Esophagus squamous epithelium (tissue), 5 donors: ENCODE data around the gene PSMD11. TPM values are rescaled to one million over a fixed set of nuclear protein-coding genes. Genes with fewer than 3 reads are reported as not detected.

Experiments
- DNase-seq: peaks from one replicate; lab custom pipeline; 2025; lab: John Stamatoyannopoulos, UW
- H3K27ac ChIP-seq, 4 donors: fragments of 200-600 bp; sonication (generic); one replicate each; pipeline ENCODE4 v1.5.1; 2016 to 2019; ENCODE audit warnings: mild to moderate bottlenecking in 1 of 4
- H3K27me3 ChIP-seq, 4 donors: fragments of 200-600 bp; sonication (generic); 1 replicate in 3 of 4; 2 replicates in 1 of 4; pipeline versions ENCODE4 v1.5.1 to v1.6.0; 2017 to 2021; ENCODE audit warnings: antibody characterized with exemption in 1 of 4
- H3K36me3 ChIP-seq, 3 donors: fragments of 200-600 bp; sonication (generic); one replicate each; pipeline ENCODE4 v1.5.1; 2016 to 2019
- H3K4me1 ChIP-seq, 3 donors: fragments of 200-600 bp; sonication (generic); one replicate each; pipeline ENCODE4 v1.5.1; 2017 to 2019
- H3K4me3 ChIP-seq, 4 donors: fragments of 200-600 bp; sonication (generic); 1 replicate in 3 of 4; 2 replicates in 1 of 4; pipeline ENCODE4 v1.5.1; 2016 to 2019; ENCODE audit warnings: mild to moderate bottlenecking in 2 of 4, moderate library complexity in 1 of 4
- H3K9me3 ChIP-seq, 3 donors: fragments of 200-600 bp; sonication (generic); one replicate each; pipeline ENCODE4 v1.5.1; 2016 to 2019
- CTCF ChIP-seq, 6 experiments: fragments of 450-650 bp in 4 of 6; fragments of 200-600 bp in 2 of 6; sonication (generic) in 2 of 6; IDR thresholded peaks; one replicate each; pipeline ENCODE4 v1.5.1; 2016 to 2019; ENCODE audit warnings: antibody characterized with exemption in 6 of 6, mild to moderate bottlenecking in 4 of 6, moderate library complexity in 4 of 6
- POLR2A ChIP-seq, 4 donors: fragments of 450-650 bp; IDR thresholded peaks; one replicate each; pipeline ENCODE4 v1.6.1; 2017; ENCODE audit warnings: antibody characterized with exemption in 4 of 4, mild to moderate bottlenecking in 4 of 4, moderate library complexity in 3 of 4
- WGBS, 2 donors: methylation state at CpG; one replicate each; pipeline ENCODE4 v1.1.5; 2018; 5-methylcytosine and 5-hydroxymethylcytosine counted together
- intact Hi-C: fragments of 100-400 bp; cut with DNase I; formaldehyde crosslinking; loops from one replicate; pipeline ENCODE4 v1.15.0; 2022
- total RNA-seq, 4 donors: library from RNA; depleted of rRNA; stranded (reverse); fragments of >200 nt; gene quantifications; one replicate each; pipeline ENCODE4 v1.1.0, GENCODE V29; 2016
- donor health status: DM: yes; HTN: yes; CAD: no.

PSMD11 gene
- total RNA-seq, 4 donors from 2014 or later = 53.5 to 148 (median 70.3) TPM

GRCh38 chr17:32493976-32494513, 49.7 kb downstream of the PSMD11 start:
- no peak overlapping the region for H3K4me3 ChIP-seq
- TF ChIP-seq CTCF (IDR thresholded peaks at IDR 0.05) = no peak
- no peak for TF ChIP-seq POLR2A (IDR thresholded peaks at IDR 0.05)
- H3K4me1 ChIP-seq = peaks cover 5 to 84% (median 10%) of the 10 kb centered on the region in 3 donors
- no peak overlapping the region for H3K27ac ChIP-seq
- no peaks in the 10 kb centered on the region for H3K27me3 ChIP-seq
- peaks cover 0 to 53% (median 0%) of the 10 kb centered on the region in 3 donors for H3K36me3 ChIP-seq
- no peak for DNase-seq
- H3K9me3 ChIP-seq = no peaks in the 10 kb centered on the region
- intact Hi-C loops = no loop called here
- 89% methylated on average over 5 of the region's 11 CpGs; no CpG with 5 or more reads in 1 of the 2 donors for WGBS, 2 donors

DNA sequence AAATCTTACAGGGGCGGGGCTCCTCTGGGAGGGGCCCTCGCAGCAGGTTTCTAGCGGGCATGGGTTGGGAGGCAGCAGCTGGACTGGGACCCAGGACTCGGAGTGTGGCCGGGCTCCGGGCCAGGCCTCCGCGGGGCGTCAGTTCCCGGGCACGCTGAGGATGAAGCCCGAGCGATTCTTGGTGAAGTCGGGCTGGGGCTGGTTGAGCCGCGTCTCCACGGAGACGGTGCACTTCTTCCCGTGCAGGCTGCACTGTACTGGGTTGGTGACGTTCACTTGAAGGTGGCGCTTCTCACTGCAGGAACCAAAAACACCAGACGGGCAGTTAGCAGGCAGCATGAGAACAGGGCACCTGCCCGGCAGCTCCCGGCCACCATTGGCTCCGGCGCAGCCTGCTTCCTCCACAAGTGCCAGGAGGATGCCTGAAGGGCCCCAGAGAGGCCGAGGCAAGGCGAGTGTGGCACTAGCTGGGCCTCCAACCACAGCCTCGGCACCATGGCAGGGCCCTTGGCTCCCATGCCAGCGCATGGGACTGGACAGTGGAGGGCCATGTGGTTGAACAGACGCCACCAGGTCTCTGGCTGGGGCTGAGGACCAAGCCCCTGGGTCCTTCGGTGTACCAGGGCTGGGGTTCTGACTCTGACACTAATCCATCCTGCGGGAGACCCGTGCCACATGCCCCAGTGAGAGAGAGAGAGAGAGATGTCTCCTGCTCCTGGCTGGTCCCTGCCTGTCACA, 50.5 kb downstream of the PSMD11 start:
- no peak overlapping the region for H3K4me3 ChIP-seq
- intact Hi-C loops = no loop called here
- no peaks in the 10 kb centered on the region for H3K9me3 ChIP-seq
- no peak for DNase-seq
- WGBS, 2 donors = 92 to 93% methylated on average over 6 to 18 of the region's 34 CpGs
- peaks cover 5 to 76% (median 10%) of the 10 kb centered on the region in 3 donors for H3K4me1 ChIP-seq
- peaks cover 0 to 46% (median 0%) of the 10 kb centered on the region in 3 donors for H3K36me3 ChIP-seq
- H3K27me3 ChIP-seq = no peaks in the 10 kb centered on the region
- H3K27ac ChIP-seq = no peak overlapping the region
- TF ChIP-seq CTCF (IDR thresholded peaks at IDR 0.05) (no peak), POLR2A (IDR thresholded peaks at IDR 0.05) (no peak)

GRCh38 chr17:32495359-32496231, 51.3 kb downstream of the PSMD11 start:
- H3K4me1 ChIP-seq = peaks cover 5 to 68% (median 10%) of the 10 kb centered on the region in 3 donors
- H3K36me3 ChIP-seq = peaks cover 0 to 38% (median 0%) of the 10 kb centered on the region in 3 donors
- TF ChIP-seq POLR2A (IDR thresholded peaks at IDR 0.05) = no peak
- TF ChIP-seq CTCF (IDR thresholded peaks at IDR 0.05) = no peak
- WGBS, 2 donors = 80% methylated on average over 5 of the region's 45 CpGs; no CpG with 5 or more reads in 1 of the 2 donors
- H3K4me3 ChIP-seq = no peak overlapping the region
- H3K27ac ChIP-seq = no peak overlapping the region
- H3K9me3 ChIP-seq = no peaks in the 10 kb centered on the region
- no peaks in the 10 kb centered on the region for H3K27me3 ChIP-seq
- intact Hi-C loops = no loop called here
- DNase-seq = no peak

- intact Hi-C loops = no loop called here
- 40 to 80% methylated on average over 2 to 8 of the region's 16 CpGs for WGBS, 2 donors
- no peak for DNase-seq
- Histone ChIP-seq H3K27me3 (no peaks in the 10 kb centered on the region), H3K4me3 (no peak overlapping the region), H3K4me1 (peaks cover 5 to 61% (median 10%) of the 10 kb centered on the region in 3 donors), H3K27ac (peak overlapping the region in 1 of 4 donors; percentile 10), H3K9me3 (no peaks in the 10 kb centered on the region), H3K36me3 (peaks cover 0 to 28% (median 0%) of the 10 kb centered on the region in 3 donors)
- TF ChIP-seq POLR2A (IDR thresholded peaks at IDR 0.05) (no peak), CTCF (IDR thresholded peaks at IDR 0.05) (no peak)
Measured at GRCh38 chr17:32496395-32497073, 52.2 kb downstream of the PSMD11 start.
